RPMI7951 (cell line): Measurements from ENCODE around the gene AKAP13. TPM values are rescaled to one million over a fixed set of nuclear protein-coding genes. Genes with fewer than 3 reads are reported as not detected.

ENCODE experiments used
- DNase-seq: peaks from one replicate; pipeline ENCODE4 v3.0.0-alpha.2; 2012; ENCODE audit warnings: low read depth
- total RNA-seq: library from RNA; depleted of rRNA; stranded (reverse); fragments of >200 nt; shearing (Covaris generic); gene quantifications from 2 replicates; pipeline ENCODE4 v1.2.3, GENCODE V29; 2014

AKAP13 gene
- total RNA-seq, 1 experiment from 2014 or later = 28.5 TPM

DNA sequence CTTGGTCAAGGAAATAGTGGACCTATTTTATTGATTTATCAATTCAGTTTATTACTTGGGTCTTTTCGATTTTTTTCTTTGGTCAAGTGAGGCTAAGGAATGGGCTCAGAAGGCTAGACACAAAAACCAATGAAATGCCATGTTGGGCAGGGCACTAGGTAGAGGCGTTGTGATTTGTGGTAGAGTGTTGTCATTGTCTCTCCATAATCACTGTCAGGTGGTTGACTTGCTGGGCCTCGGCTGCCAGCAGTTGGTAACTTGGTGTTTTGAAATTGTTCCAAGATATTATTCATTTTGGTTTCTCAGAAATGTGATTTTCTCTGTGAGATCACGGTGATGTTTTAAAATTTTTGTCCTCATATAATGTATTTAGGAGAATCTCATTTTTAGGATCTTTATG is 240.7 kb downstream of the AKAP13 start:
- DNase-seq = peak; percentile 50

- no peak for DNase-seq
These were observed 241.9 kb downstream of the AKAP13 start for GRCh38 chr15:85622221-85622831.

- DNase-seq = no peak
These were observed 243.1 kb downstream of the AKAP13 start for GRCh38 chr15:85623315-85624049.

DNA sequence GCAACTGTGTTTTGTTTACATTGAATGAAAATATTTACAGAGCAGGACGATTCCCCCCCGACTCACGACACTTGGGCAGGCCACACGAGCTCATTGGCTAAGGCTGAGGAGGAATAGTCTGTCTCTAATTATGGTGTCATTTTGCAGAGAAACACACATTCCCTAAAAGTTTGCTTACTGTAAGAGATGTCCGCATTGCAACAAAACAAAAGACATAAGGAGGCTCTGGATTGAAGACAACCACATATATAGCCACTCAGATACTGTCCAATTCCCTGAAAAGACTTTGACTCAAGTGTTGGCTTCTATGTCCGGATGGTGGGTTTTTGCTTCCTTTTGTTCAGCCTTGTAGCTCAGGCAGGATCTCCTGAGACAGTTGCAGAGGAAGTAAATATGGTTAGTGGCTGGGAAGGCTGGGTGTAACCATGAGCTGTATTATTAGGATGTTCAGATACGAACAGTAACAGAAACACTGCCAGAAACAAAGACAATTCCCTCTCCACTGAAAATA is 243.9 kb downstream of the AKAP13 start:
- no peak for DNase-seq

- no peak for DNase-seq
These were observed 244.9 kb downstream of the AKAP13 start for GRCh38 chr15:85625166-85625830.

GRCh38 chr15:85625856-85626255 is 245.5 kb downstream of the AKAP13 start:
- DNase-seq = peak; percentile 55

- DNase-seq = no peak
These were observed 247.0 kb downstream of the AKAP13 start for GRCh38 chr15:85627213-85627935.

- DNase-seq = no peak
These were observed 249.9 kb downstream of the AKAP13 start for GRCh38 chr15:85630311-85630710.

DNA sequence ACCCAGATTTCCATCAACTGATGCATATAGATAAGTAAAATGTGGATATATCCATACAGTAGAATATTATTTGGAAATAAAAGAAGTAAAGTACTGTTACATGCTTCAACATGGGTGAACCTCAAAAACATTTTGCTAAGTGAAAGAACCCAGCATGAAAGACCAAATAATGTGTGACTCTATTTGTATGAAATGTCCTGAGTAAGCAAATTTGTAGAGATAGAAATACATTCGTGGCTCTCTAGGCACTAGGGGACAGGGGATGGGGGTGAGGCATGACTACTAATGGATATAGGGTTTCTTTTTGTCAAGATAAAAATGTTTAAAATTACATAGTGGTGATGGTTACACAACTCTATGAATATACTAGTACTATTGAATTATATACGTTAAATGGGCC is 250.6 kb downstream of the AKAP13 start:
- no peak for DNase-seq

- no peak for DNase-seq
These were observed 251.6 kb downstream of the AKAP13 start for GRCh38 chr15:85632014-85632413.

- DNase-seq = no peak
These were observed 253.5 kb downstream of the AKAP13 start for GRCh38 chr15:85633859-85634258.

DNA sequence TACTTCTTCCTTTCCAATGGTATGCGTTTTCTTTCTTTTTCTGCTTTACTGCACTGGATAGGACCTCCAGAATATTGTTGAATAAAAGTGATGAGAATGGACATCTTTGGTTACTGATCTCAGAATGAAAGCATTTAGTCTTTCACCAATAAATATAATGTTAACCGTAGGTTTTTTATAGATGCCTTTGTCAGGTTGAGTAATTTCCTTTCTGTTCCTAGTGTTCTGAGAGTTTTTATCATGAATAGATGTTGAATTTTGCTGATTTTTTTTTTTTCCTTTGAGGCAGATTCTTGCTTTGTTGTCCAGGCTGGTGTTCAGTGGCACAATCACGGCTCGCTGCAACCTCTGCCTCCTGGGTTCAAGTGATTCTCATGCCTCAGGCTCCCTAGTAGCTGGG is 255.9 kb downstream of the AKAP13 start:
- no peak for DNase-seq

DNA sequence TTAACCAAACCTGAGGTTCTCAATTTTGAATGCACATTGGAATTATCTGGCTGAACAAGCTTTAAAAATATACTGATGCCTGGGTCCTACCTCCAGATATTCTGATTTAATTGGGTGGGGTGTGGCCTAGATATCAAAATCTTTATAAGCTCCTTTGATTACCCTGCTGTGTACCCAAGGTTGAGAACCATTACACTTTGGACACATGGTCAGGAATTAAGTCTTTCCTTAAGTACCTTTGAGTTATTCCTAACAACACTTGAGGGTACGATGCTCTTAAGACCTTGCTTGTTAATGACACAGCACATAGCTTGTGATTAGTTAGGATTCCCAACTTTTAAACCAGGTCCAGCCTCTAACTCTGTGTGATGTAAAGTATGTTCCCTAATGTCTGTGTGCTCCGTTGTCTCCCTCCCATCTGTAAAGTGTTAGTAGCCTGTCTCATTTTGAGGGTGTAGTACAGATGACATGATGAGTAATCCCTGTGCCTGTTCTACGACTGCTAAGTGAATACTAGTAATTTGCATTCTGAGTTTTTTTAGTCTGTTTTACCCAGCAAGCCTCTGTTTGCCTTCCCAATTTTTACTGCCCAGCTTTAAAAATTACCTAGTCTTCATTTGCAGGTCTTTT is 259.5 kb downstream of the AKAP13 start:
- DNase-seq = peak; percentile 79

DNA sequence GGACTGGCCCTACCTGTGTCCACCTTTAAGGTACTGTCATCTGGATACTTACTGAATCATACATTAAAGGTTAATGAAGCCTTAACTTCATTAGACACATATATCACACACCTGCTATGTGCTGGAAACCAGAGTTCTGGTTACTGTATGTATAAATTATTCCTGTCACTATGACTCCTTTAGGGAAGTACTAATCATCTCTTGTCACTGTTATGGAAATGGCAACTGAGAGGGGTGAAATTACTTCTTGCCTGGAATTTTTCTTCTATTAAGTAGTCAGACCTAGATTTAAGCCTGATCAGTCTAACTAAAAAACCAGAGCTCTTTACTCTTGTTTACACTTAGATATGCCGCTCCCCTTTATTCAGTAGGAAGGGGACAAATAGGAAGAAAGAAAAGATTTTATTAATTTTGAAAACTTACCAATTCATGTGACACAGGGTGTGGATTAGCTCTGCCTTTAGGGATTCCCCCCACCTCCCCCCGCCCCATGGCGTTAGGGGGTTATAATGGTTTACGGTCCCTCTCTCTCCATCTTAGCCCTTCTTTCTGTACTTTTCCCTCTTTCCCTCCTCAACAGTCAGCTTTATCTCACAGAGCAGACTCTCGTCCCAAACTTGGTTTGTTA is 261.8 kb downstream of the AKAP13 start:
- DNase-seq = no peak

DNA sequence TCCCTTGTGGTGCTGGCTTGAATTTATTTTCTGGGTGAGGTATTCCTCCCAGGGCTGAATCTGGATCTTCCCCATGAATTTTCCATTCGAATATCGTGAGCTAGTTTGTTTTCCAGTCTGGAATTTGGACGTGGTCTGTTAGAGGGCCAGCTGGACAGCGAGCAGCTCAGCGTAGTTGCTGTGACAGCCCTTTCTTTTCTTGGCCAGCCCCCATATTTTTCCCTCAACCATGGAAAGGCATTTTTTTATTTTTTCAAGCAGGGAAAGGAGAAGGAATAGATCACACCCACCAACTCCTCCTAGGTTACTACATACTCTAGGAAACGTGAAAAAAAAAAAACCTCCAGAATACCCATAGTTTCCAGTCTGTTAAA is 262.3 kb downstream of the AKAP13 start:
- no peak for DNase-seq

DNA sequence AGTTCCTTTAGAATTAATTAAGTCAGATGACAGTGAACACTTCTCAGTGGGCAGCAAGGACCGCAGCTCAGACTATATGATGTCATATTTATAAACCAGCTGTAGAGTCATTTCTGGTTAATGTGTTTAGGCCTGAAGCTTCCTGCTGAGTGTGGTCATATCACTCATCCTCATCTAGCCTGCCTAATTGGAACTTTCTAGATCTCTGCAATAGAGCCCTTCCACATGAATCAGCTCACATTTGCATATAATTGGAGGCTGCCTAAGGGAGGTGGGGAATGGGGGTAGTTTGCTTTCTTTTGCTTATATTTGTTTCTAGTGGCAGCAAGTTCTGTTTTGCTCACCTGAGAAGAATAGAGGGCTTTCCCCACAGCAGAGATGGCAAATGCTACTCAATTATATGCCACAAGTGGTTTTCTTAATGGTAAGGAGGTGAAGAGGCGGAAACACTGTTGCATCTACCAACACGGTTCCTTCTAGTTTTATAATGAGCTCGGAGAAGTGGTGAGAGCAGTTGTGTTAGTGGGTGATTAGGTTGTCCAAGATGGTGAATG is 266.2 kb downstream of the AKAP13 start:
- peak; percentile 69 for DNase-seq

DNA sequence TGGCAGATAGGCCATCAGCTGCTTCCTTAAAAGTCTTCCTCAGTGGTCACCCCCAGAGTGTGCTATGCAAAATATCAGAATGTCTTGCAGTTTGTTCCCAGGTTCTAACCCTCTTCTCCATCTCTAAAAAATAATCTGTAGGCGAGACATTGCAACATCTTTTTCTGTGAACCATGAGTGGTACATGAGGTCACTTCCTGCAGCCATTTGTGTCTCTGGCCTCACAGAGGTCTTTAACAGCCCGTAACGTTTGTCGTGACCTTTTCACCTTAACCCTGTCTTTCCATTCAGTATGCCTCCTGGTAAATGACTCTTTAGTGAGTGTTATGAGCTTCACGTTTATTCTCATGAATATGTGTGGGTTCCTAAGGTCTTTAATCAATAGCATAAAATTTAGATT is 269.0 kb downstream of the AKAP13 start:
- peak; percentile 77 for DNase-seq

GRCh38 chr15:85651548-85651947 is 271.1 kb downstream of the AKAP13 start:
- no peak for DNase-seq

- DNase-seq = no peak
These were observed 272.1 kb downstream of the AKAP13 start for GRCh38 chr15:85652457-85652856.

DNA sequence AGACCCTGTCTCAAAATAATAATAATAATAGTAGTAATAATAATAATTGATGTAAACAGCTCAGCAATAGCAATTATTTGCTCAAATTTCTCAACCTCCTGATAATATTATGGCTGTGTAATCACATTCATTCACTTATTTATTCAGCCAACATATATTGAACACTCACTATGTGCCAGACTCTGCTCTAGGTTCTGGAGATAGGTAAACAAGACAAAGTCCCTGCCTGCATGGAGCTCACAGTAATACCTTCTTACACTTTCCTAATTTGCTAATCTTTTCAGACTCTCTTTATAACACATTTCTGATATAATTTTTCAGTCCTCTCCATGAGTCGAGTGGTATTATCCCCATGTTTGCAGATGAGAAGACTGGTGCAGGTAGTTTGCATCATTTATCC is 276.7 kb downstream of the AKAP13 start:
- DNase-seq = no peak

GRCh38 chr15:85658816-85659215 is 278.4 kb downstream of the AKAP13 start:
- no peak for DNase-seq
